Astrocyte (in vitro differentiated cells and primary cell): Measurements from ENCODE around the gene ANKRD44. TPM values are rescaled to one million over a fixed set of nuclear protein-coding genes. Genes with fewer than 3 reads are reported as not detected.

Experiments
- DNase-seq: peaks from one replicate; pipeline ENCODE4 v3.0.0-alpha.2; 2010; ENCODE audit warnings: low read depth
- FAIRE-seq: peaks from 2 replicates; lab custom pipeline; 2011; peaks lifted over from hg19 to GRCh38; lab: Jason Lieb, UNC
- H2AFZ ChIP-seq: 2 replicates; pipeline ENCODE4 v1.6.0; 2012; ENCODE audit warnings: low read depth, low read length, inconsistent platforms
- H3K27ac ChIP-seq: 2 replicates; pipeline ENCODE4 v1.5.1; 2011; ENCODE audit warnings: low read depth, low read length, inconsistent platforms
- H3K27me3 ChIP-seq: 2 replicates; pipeline ENCODE4 v1.6.0; 2011; ENCODE audit warnings: low read length, inconsistent platforms; ENCODE audit not compliant: insufficient read depth
- H3K36me3 ChIP-seq: 2 replicates; pipeline ENCODE4 v1.5.1; 2011; ENCODE audit warnings: low read length, inconsistent platforms; ENCODE audit not compliant: insufficient read depth
- H3K4me1 ChIP-seq: 2 replicates; pipeline ENCODE4 v1.5.1; 2011; ENCODE audit warnings: low read length, inconsistent platforms; ENCODE audit not compliant: insufficient read depth
- H3K4me2 ChIP-seq: 2 replicates; pipeline ENCODE4 v1.6.0; 2012; ENCODE audit warnings: low read length, inconsistent platforms
- H3K4me3 ChIP-seq: 2 replicates; pipeline ENCODE4 v1.5.1; 2011; ENCODE audit warnings: low read depth, mild to moderate bottlenecking, low read length, inconsistent platforms; ENCODE audit not compliant: insufficient read depth
- H3K79me2 ChIP-seq: 2 replicates; pipeline ENCODE4 v1.6.0; 2012; ENCODE audit warnings: mild to moderate bottlenecking, low read length, inconsistent platforms; ENCODE audit not compliant: insufficient read depth
- H3K9ac ChIP-seq: 2 replicates; pipeline ENCODE4 v1.6.0; 2012; ENCODE audit warnings: mild to moderate bottlenecking, low read length, inconsistent platforms
- H3K9me3 ChIP-seq: 2 replicates; pipeline ENCODE4 v1.5.1; 2012; ENCODE audit warnings: low read depth, mild to moderate bottlenecking, low read length, inconsistent platforms; ENCODE audit not compliant: insufficient read depth
- H4K20me1 ChIP-seq: 2 replicates; pipeline ENCODE4 v1.6.0; 2012; ENCODE audit warnings: low read length, inconsistent platforms; ENCODE audit not compliant: insufficient read depth
- H3K27ac Mint-ChIP-seq: one replicate; pipeline ENCODE4 v1.8.0; 2021; ENCODE audit warnings: mild to moderate bottlenecking, mixed read lengths; ENCODE audit not compliant: unreplicated experiment
- H3K27me3 Mint-ChIP-seq: one replicate; pipeline ENCODE4 v1.8.0; 2021; ENCODE audit warnings: low read depth, mixed read lengths; ENCODE audit not compliant: unreplicated experiment
- H3K36me3 Mint-ChIP-seq: one replicate; pipeline ENCODE4 v1.8.0; 2021; ENCODE audit warnings: low read depth, mixed read lengths; ENCODE audit not compliant: unreplicated experiment
- H3K4me1 Mint-ChIP-seq: one replicate; pipeline ENCODE4 v1.8.0; 2021; ENCODE audit warnings: low read depth, mixed read lengths; ENCODE audit not compliant: unreplicated experiment
- H3K4me3 Mint-ChIP-seq: one replicate; pipeline ENCODE4 v1.8.0; 2021; ENCODE audit warnings: mild to moderate bottlenecking, moderate library complexity, mixed read lengths; ENCODE audit not compliant: unreplicated experiment
- H3K9me3 Mint-ChIP-seq: one replicate; pipeline ENCODE4 v1.8.0; 2021; ENCODE audit warnings: mild to moderate bottlenecking, mixed read lengths; ENCODE audit not compliant: unreplicated experiment
- EZH2 ChIP-seq: IDR thresholded peaks from 2 replicates; pipeline ENCODE4 v1.6.1; 2012; ENCODE audit warnings: mild to moderate bottlenecking, low read length, inconsistent platforms; ENCODE audit not compliant: insufficient read depth
- total RNA-seq: library from RNA; stranded (reverse); gene quantifications from 2 replicates; pipeline ENCODE4 v1.2.1, GENCODE V29; 2021
- TF ChIP-seq, protein P1 (sequence below): IDR thresholded peaks from 2 replicates; pipeline ENCODE4 v1.5.1; 2011; ENCODE audit warnings: low read depth, mild to moderate bottlenecking, inconsistent platforms, low read length, moderate library complexity; ENCODE audit not compliant: insufficient read depth

ANKRD44 gene
- total RNA-seq, 1 donor from 2014 or later = 7.2 TPM

DNA sequence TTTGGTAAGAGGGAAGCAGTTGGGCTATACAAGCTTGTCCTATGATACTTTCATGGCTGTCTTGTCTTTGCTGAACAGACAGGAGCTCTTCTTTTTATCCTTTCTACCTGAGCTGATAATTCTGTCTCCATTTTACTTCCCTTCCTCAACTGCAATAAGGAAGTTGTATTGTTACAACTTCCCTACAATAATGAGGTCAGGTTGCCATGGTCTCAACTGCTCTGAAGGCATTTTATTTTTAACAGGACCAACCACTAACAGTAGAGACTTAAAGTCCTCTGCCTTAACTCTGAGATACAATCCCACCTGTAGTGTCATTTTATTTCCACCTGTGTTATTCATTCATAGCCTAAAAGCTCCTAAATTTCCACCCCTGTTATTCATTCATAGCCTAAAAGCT lies 265.5 kb downstream of the ANKRD44 start:
- H3K4me2 ChIP-seq = no peak overlapping the region
- no peaks in the 10 kb centered on the region for H3K79me2 ChIP-seq
- H3K4me3 ChIP-seq = no peak overlapping the region
- Mint-ChIP-seq H3K9me3 (no peaks in the 10 kb centered on the region), H3K36me3 (no peaks in the 10 kb centered on the region), H3K27ac (no peak overlapping the region), H3K4me1 (no peaks in the 10 kb centered on the region), H3K4me3 (no peak overlapping the region), H3K27me3 (no peaks in the 10 kb centered on the region)
- H3K4me1 ChIP-seq = no peaks in the 10 kb centered on the region
- no peak overlapping the region for H3K27ac ChIP-seq
- H4K20me1 ChIP-seq = no peaks in the 10 kb centered on the region
- no peaks in the 10 kb centered on the region for H3K36me3 ChIP-seq
- no peak overlapping the region for H3K9ac ChIP-seq
- TF ChIP-seq, protein P1, sequence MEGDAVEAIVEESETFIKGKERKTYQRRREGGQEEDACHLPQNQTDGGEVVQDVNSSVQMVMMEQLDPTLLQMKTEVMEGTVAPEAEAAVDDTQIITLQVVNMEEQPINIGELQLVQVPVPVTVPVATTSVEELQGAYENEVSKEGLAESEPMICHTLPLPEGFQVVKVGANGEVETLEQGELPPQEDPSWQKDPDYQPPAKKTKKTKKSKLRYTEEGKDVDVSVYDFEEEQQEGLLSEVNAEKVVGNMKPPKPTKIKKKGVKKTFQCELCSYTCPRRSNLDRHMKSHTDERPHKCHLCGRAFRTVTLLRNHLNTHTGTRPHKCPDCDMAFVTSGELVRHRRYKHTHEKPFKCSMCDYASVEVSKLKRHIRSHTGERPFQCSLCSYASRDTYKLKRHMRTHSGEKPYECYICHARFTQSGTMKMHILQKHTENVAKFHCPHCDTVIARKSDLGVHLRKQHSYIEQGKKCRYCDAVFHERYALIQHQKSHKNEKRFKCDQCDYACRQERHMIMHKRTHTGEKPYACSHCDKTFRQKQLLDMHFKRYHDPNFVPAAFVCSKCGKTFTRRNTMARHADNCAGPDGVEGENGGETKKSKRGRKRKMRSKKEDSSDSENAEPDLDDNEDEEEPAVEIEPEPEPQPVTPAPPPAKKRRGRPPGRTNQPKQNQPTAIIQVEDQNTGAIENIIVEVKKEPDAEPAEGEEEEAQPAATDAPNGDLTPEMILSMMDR = no peak
- TF ChIP-seq EZH2 = no peak
- DNase-seq (no peak), FAIRE-seq (no peak)
- no peaks in the 10 kb centered on the region for H3K27me3 ChIP-seq
- no peak overlapping the region for H2AFZ ChIP-seq
- H3K9me3 ChIP-seq = no peaks in the 10 kb centered on the region

- no peaks in the 10 kb centered on the region for H3K27me3 Mint-ChIP-seq
Measured at GRCh38 chr2:197042739-197043196, 267.8 kb downstream of the ANKRD44 start.

GRCh38 chr2:197037863-197038398 lies 272.6 kb downstream of the ANKRD44 start:
- no peak overlapping the region for H3K27ac Mint-ChIP-seq
- no peaks in the 10 kb centered on the region for H3K27me3 Mint-ChIP-seq
- Histone ChIP-seq H2AFZ (no peak overlapping the region), H3K4me2 (no peak overlapping the region), H3K9ac (no peak overlapping the region), H3K4me1 (no peaks in the 10 kb centered on the region), H3K36me3 (no peaks in the 10 kb centered on the region), H3K4me3 (no peak overlapping the region), H4K20me1 (no peaks in the 10 kb centered on the region), H3K27ac (no peak overlapping the region), H3K79me2 (no peaks in the 10 kb centered on the region), H3K9me3 (no peaks in the 10 kb centered on the region), H3K27me3 (no peaks in the 10 kb centered on the region)
- peaks cover 5% of the 10 kb centered on the region for H3K4me1 Mint-ChIP-seq
- H3K9me3 Mint-ChIP-seq = peaks cover 6% of the 10 kb centered on the region
- peaks cover 7% of the 10 kb centered on the region for H3K36me3 Mint-ChIP-seq
- H3K4me3 Mint-ChIP-seq = no peak overlapping the region
- no peak for TF ChIP-seq EZH2
- no peak for FAIRE-seq
- DNase-seq = no peak

More at GRCh38 chr2:197042739-197043196, 267.8 kb downstream of the ANKRD44 start:
- no peak for TF ChIP-seq EZH2
- TF ChIP-seq, protein P1 = no peak
- no peaks in the 10 kb centered on the region for H3K36me3 Mint-ChIP-seq
- Histone ChIP-seq H3K4me3 (no peak overlapping the region), H3K9me3 (no peaks in the 10 kb centered on the region), H3K36me3 (no peaks in the 10 kb centered on the region), H3K9ac (no peak overlapping the region), H3K4me1 (no peaks in the 10 kb centered on the region), H3K4me2 (no peak overlapping the region), H3K79me2 (no peaks in the 10 kb centered on the region), H4K20me1 (no peaks in the 10 kb centered on the region), H3K27me3 (no peaks in the 10 kb centered on the region), H2AFZ (no peak overlapping the region), H3K27ac (no peak overlapping the region)
- no peak overlapping the region for H3K27ac Mint-ChIP-seq
- H3K9me3 Mint-ChIP-seq = no peaks in the 10 kb centered on the region
- DNase-seq (no peak), FAIRE-seq (no peak)
- H3K4me3 Mint-ChIP-seq = no peak overlapping the region
- H3K4me1 Mint-ChIP-seq = peaks cover 5% of the 10 kb centered on the region
